Loucy (cell line): ENCODE data around the gene OLA1.

Experiments
- H2AFZ ChIP-seq: fragments of 200-600 bp; sonication (generic); 2 replicates; pipeline ENCODE4 v1.6.0; 2016; ENCODE audit warnings: antibody characterized with exemption, mild to moderate bottlenecking, low read length, moderate library complexity
- H3F3A ChIP-seq: fragments of 200-600 bp; 2 replicates; pipeline ENCODE4 v1.6.0; 2016; ENCODE audit warnings: antibody characterized with exemption, low read depth, mild to moderate bottlenecking
- H3K27me3 ChIP-seq: fragments of 200-600 bp; sonication (generic); 2 replicates; pipeline ENCODE4 v1.6.1; 2014; ENCODE audit warnings: low read length, mild to moderate bottlenecking; ENCODE audit not compliant: insufficient read depth, poor library complexity, severe bottlenecking
- H3K36me3 ChIP-seq: fragments of 200-600 bp; sonication (generic); 2 replicates; pipeline ENCODE4 v1.6.1; 2016; ENCODE audit warnings: low read length; ENCODE audit not compliant: insufficient read depth
- H3K4me1 ChIP-seq: fragments of 200-600 bp; sonication (generic); 2 replicates; pipeline ENCODE4 v1.5.1; 2014; ENCODE audit warnings: low read length, mild to moderate bottlenecking; ENCODE audit not compliant: insufficient read depth, poor library complexity, severe bottlenecking
- H3K4me2 ChIP-seq: fragments of 200-600 bp; sonication (generic); 2 replicates; pipeline ENCODE4 v1.6.0; 2014; ENCODE audit warnings: antibody characterized with exemption, low read length, low read depth, mild to moderate bottlenecking; ENCODE audit not compliant: poor library complexity, severe bottlenecking
- H3K4me3 ChIP-seq: fragments of 200-600 bp; sonication (generic); 2 replicates; pipeline ENCODE4 v1.5.1; 2014; ENCODE audit warnings: low read length, mild to moderate bottlenecking, mixed read lengths; ENCODE audit not compliant: poor library complexity, severe bottlenecking
- H3K79me2 ChIP-seq: fragments of 200-600 bp; sonication (generic); 2 replicates; pipeline ENCODE4 v1.6.1; 2014; ENCODE audit warnings: low read length; ENCODE audit not compliant: insufficient read depth
- H3K9ac ChIP-seq: fragments of 200-600 bp; sonication (generic); 2 replicates; pipeline ENCODE4 v1.6.0; 2014; ENCODE audit warnings: mild to moderate bottlenecking, low read depth, low read length, moderate library complexity; ENCODE audit not compliant: poor library complexity, severe bottlenecking
- H3K9me2 ChIP-seq: fragments of 200-600 bp; sonication (generic); replicated peaks from 2 replicates; pipeline ENCODE4 v1.6.1; 2016; ENCODE audit warnings: low read depth, low read length, mixed read lengths
- H3K9me3 ChIP-seq: fragments of 200-600 bp; sonication (generic); 2 replicates; pipeline ENCODE4 v1.6.1; 2014; ENCODE audit warnings: mild to moderate bottlenecking, antibody characterized with exemption, low read length, low read depth; ENCODE audit not compliant: insufficient read depth
- H4K20me1 ChIP-seq: fragments of 200-600 bp; sonication (generic); 2 replicates; pipeline ENCODE4 v1.6.0; 2014; ENCODE audit warnings: antibody characterized with exemption, low read length, mild to moderate bottlenecking; ENCODE audit not compliant: insufficient read depth, poor library complexity, severe bottlenecking
- CTCF ChIP-seq: fragments of 200-600 bp; sonication (generic); conservative IDR thresholded peaks from 2 replicates; pipeline ENCODE4 v1.5.1; 2014; ENCODE audit warnings: mild to moderate bottlenecking, antibody characterized with exemption, low read length
- EZH2phosphoT487 ChIP-seq: fragments of 200-600 bp; IDR thresholded peaks from 2 replicates; pipeline ENCODE4 v1.6.1; 2018; ENCODE audit warnings: antibody characterized with exemption, mild to moderate bottlenecking, moderate library complexity, borderline replicate concordance

The OLA1 gene

GRCh38 chr2:174153757-174154680 is 94.3 kb downstream of the OLA1 start:
- TF ChIP-seq EZH2phosphoT487 (no peak), CTCF (no peak)
- Histone ChIP-seq H3K79me2 (peaks cover 52% of the 10 kb centered on the region; the same call in 1 of the 2 replicates), H3K4me3 (no peak overlapping the region), H2AFZ (no peak overlapping the region), H4K20me1 (peaks cover 3% of the 10 kb centered on the region), H3K9ac (no peak overlapping the region), H3K36me3 (0 out of 2 replicates have a peak, but pooled peaks cover 3% of the 10 kb centered on the region), H3K4me2 (no peak overlapping the region), H3K9me3 (no peaks in the 10 kb centered on the region), H3K27me3 (no peaks in the 10 kb centered on the region), H3K4me1 (peaks cover 3% of the 10 kb centered on the region), H3K9me2 (no peaks in the 10 kb centered on the region), H3F3A (no peaks in the 10 kb centered on the region)

- Histone ChIP-seq H2AFZ (no peak overlapping the region), H3K9me2 (no peaks in the 10 kb centered on the region), H3K9ac (no peak overlapping the region), H3F3A (no peaks in the 10 kb centered on the region), H4K20me1 (peaks cover 9% of the 10 kb centered on the region), H3K4me3 (no peak overlapping the region), H3K27me3 (no peaks in the 10 kb centered on the region), H3K4me1 (peaks cover 3% of the 10 kb centered on the region), H3K36me3 (peaks cover under 1% of the 10 kb centered on the region; the same call in 1 of the 2 replicates), H3K9me3 (no peaks in the 10 kb centered on the region), H3K79me2 (peaks cover 51% of the 10 kb centered on the region; the same call in 1 of the 2 replicates), H3K4me2 (no peak overlapping the region)
- TF ChIP-seq CTCF (no peak), EZH2phosphoT487 (no peak)
Observed at GRCh38 chr2:174149530-174149929, 98.8 kb downstream of the OLA1 start.

GRCh38 chr2:174148833-174149232 is 99.5 kb downstream of the OLA1 start:
- no peaks in the 10 kb centered on the region for H3K9me2 ChIP-seq
- TF ChIP-seq CTCF (no peak), EZH2phosphoT487 (no peak)
- peaks cover 3% of the 10 kb centered on the region; the same call in 1 of the 2 replicates for H3K36me3 ChIP-seq
- no peaks in the 10 kb centered on the region for H3F3A ChIP-seq
- H3K27me3 ChIP-seq, result no peaks in the 10 kb centered on the region
- H3K9ac ChIP-seq, result no peak overlapping the region
- no peak overlapping the region for H3K4me2 ChIP-seq
- no peak overlapping the region for H2AFZ ChIP-seq
- H3K9me3 ChIP-seq, result no peaks in the 10 kb centered on the region
- H4K20me1 ChIP-seq, result peaks cover 9% of the 10 kb centered on the region
- H3K4me1 ChIP-seq, result peaks cover 3% of the 10 kb centered on the region
- no peak overlapping the region for H3K4me3 ChIP-seq
- peaks cover 51% of the 10 kb centered on the region; the same call in 1 of the 2 replicates for H3K79me2 ChIP-seq
